Osteoblast (primary cell): ENCODE results near the gene PBX3. TPM values are rescaled to one million over a fixed set of nuclear protein-coding genes. Genes with fewer than 3 reads are reported as not detected.

Source experiments
- DNase-seq: peaks from one replicate; pipeline ENCODE4 v3.0.0; 2011; ENCODE audit warnings: low spot score, mixed read lengths; ENCODE audit not compliant: insufficient read length; ENCODE audit errors: missing footprints
- H2AFZ ChIP-seq: 2 replicates; pipeline ENCODE4 v1.6.0; 2011; ENCODE audit warnings: mild to moderate bottlenecking, low read length
- H3K27ac ChIP-seq: 2 replicates; pipeline ENCODE4 v1.5.1; 2011; ENCODE audit warnings: mild to moderate bottlenecking, low read depth, low read length, moderate library complexity
- H3K27me3 ChIP-seq: 2 replicates; pipeline ENCODE4 v1.6.0; 2012; ENCODE audit warnings: mild to moderate bottlenecking, control low read depth, inconsistent platforms, low read length, moderate library complexity; ENCODE audit not compliant: insufficient read depth
- H3K36me3 ChIP-seq: 2 replicates; pipeline ENCODE4 v1.5.1; 2011; ENCODE audit warnings: mild to moderate bottlenecking, low read length, control low read depth, moderate library complexity; ENCODE audit not compliant: insufficient read depth
- H3K4me1 ChIP-seq: 2 replicates; pipeline ENCODE4 v1.5.1; 2011; ENCODE audit warnings: mild to moderate bottlenecking, low read length, control low read depth, moderate library complexity; ENCODE audit not compliant: insufficient read depth
- H3K4me2 ChIP-seq: 2 replicates; pipeline ENCODE4 v1.6.0; 2011; ENCODE audit warnings: mild to moderate bottlenecking, low read length; ENCODE audit not compliant: insufficient read depth
- H3K4me3 ChIP-seq: fragments of 200-600 bp; sonication (generic); 3 replicates; pipeline ENCODE4 v1.5.1; 2012; ENCODE audit warnings: mild to moderate bottlenecking, low read length, inconsistent platforms; ENCODE audit not compliant: insufficient read depth
- H3K79me2 ChIP-seq: 2 replicates; pipeline ENCODE4 v1.6.0; 2012; ENCODE audit warnings: mild to moderate bottlenecking, low read length, control low read depth, inconsistent platforms; ENCODE audit not compliant: insufficient read depth
- H3K9me3 ChIP-seq: 2 replicates; pipeline ENCODE4 v1.5.1; 2011; ENCODE audit warnings: low read depth, low read length, control low read depth
- H4K20me1 ChIP-seq: 2 replicates; pipeline ENCODE4 v1.6.0; 2012; ENCODE audit warnings: mild to moderate bottlenecking, low read length, control low read depth; ENCODE audit not compliant: insufficient read depth
- CTCF ChIP-seq: IDR thresholded peaks from 2 replicates; pipeline ENCODE4 v1.5.1; 2011; ENCODE audit warnings: mild to moderate bottlenecking, low read depth, low read length, moderate library complexity; ENCODE audit errors: extremely low read depth
- total RNA-seq: library from RNA; depleted of rRNA; stranded (reverse); fragments of >200 nt; gene quantifications from 2 replicates; pipeline ENCODE4 v1.2.3, GENCODE V29; 2012

Gene PBX3
- total RNA-seq, 1 donor, result 34.7 TPM

GRCh38 chr9:125919565-125919964 lies 172.4 kb downstream of the PBX3 start:
- Histone ChIP-seq H4K20me1 (no peaks in the 10 kb centered on the region), H2AFZ (no peak overlapping the region), H3K9me3 (no peaks in the 10 kb centered on the region), H3K4me3 (no peak overlapping the region), H3K27ac (no peak overlapping the region), H3K4me1 (no peaks in the 10 kb centered on the region), H3K36me3 (peaks cover 11% of the 10 kb centered on the region), H3K79me2 (peaks cover 31% of the 10 kb centered on the region), H3K27me3 (no peaks in the 10 kb centered on the region), H3K4me2 (no peak overlapping the region)
- DNase-seq, result no peak
- TF ChIP-seq CTCF, result no peak

GRCh38 chr9:125920402-125920801 lies 173.2 kb downstream of the PBX3 start:
- Histone ChIP-seq H3K4me3 (no peak overlapping the region), H3K4me1 (no peaks in the 10 kb centered on the region), H3K27me3 (no peaks in the 10 kb centered on the region), H3K9me3 (no peaks in the 10 kb centered on the region), H3K36me3 (peaks cover 11% of the 10 kb centered on the region), H2AFZ (no peak overlapping the region), H3K4me2 (no peak overlapping the region), H4K20me1 (no peaks in the 10 kb centered on the region), H3K27ac (no peak overlapping the region), H3K79me2 (peaks cover 28% of the 10 kb centered on the region)
- no peak for DNase-seq
- no peak for TF ChIP-seq CTCF

- no peak overlapping the region for H3K4me3 ChIP-seq
- H2AFZ ChIP-seq, result no peak overlapping the region
- no peak overlapping the region for H3K4me2 ChIP-seq
- no peaks in the 10 kb centered on the region for H3K4me1 ChIP-seq
- no peak overlapping the region for H3K27ac ChIP-seq
- H3K27me3 ChIP-seq, result no peaks in the 10 kb centered on the region
- no peaks in the 10 kb centered on the region for H3K9me3 ChIP-seq
- peaks cover 4% of the 10 kb centered on the region for H3K36me3 ChIP-seq
- no peak for DNase-seq
- no peak for TF ChIP-seq CTCF
- H3K79me2 ChIP-seq, result peaks cover 25% of the 10 kb centered on the region
- no peaks in the 10 kb centered on the region for H4K20me1 ChIP-seq
Measured at GRCh38 chr9:125922854-125923253, 175.7 kb downstream of the PBX3 start.

GRCh38 chr9:125924351-125924750 lies 177.2 kb downstream of the PBX3 start:
- Histone ChIP-seq H3K4me3 (no peak overlapping the region), H4K20me1 (no peaks in the 10 kb centered on the region), H3K27ac (no peak overlapping the region), H2AFZ (no peak overlapping the region), H3K27me3 (no peaks in the 10 kb centered on the region), H3K36me3 (peaks cover 4% of the 10 kb centered on the region), H3K9me3 (no peaks in the 10 kb centered on the region), H3K4me2 (no peak overlapping the region), H3K79me2 (peaks cover 21% of the 10 kb centered on the region), H3K4me1 (no peaks in the 10 kb centered on the region)
- DNase-seq, result no peak
- TF ChIP-seq CTCF, result no peak
